GM19240 (cell line): ENCODE results near the gene ACP4.

Experiments used
- DNase-seq: peaks from one replicate; pipeline ENCODE4 v3.0.0; 2011; ENCODE audit warnings: low spot score; ENCODE audit not compliant: insufficient read length

Gene ACP4

GRCh38 chr19:50821248-50821612, 31.0 kb downstream of the ACP4 start:
- DNase-seq = no peak

GRCh38 chr19:50821622-50822021, 31.4 kb downstream of the ACP4 start:
- DNase-seq = no peak

- no peak for DNase-seq
Measured at GRCh38 chr19:50822661-50823208, 32.5 kb downstream of the ACP4 start.

- no peak for DNase-seq
Measured at GRCh38 chr19:50823389-50824042, 33.3 kb downstream of the ACP4 start, which contains the start of gene KLK1. Gene KLK1 (minus strand): TSS chr19:50823787. CDS start chr19:50823748, 39 bp downstream.

GRCh38 chr19:50826492-50827240, 36.5 kb downstream of the ACP4 start:
- DNase-seq = no peak

- DNase-seq = no peak
Measured at GRCh38 chr19:50827476-50827875, 37.3 kb downstream of the ACP4 start.

- no peak for DNase-seq
Measured at GRCh38 chr19:50829801-50830200, 39.6 kb downstream of the ACP4 start.

GRCh38 chr19:50830266-50831025, 40.2 kb downstream of the ACP4 start:
- DNase-seq = no peak

- DNase-seq = no peak
Measured at GRCh38 chr19:50831026-50831396, 40.8 kb downstream of the ACP4 start.

- no peak for DNase-seq
Measured at GRCh38 chr19:50832666-50833065, 42.5 kb downstream of the ACP4 start.

- DNase-seq = no peak
Measured at GRCh38 chr19:50833117-50833801, 43.0 kb downstream of the ACP4 start, which contains the start of gene KLK15. Gene KLK15 (minus strand): TSS chr19:50833574. CDS start chr19:50831492, 2,082 bp downstream.

- no peak for DNase-seq
Measured at GRCh38 chr19:50833802-50834167, 43.6 kb downstream of the ACP4 start.

- no peak for DNase-seq
Measured at GRCh38 chr19:50835103-50835784, 45.0 kb downstream of the ACP4 start.

GRCh38 chr19:50835785-50836542, 45.7 kb downstream of the ACP4 start:
- DNase-seq = peak; percentile 83

GRCh38 chr19:50836543-50837195, 46.5 kb downstream of the ACP4 start:
- DNase-seq = no peak

GRCh38 chr19:50837300-50837699, 47.1 kb downstream of the ACP4 start:
- no peak for DNase-seq

- no peak for DNase-seq
Measured at GRCh38 chr19:50838239-50838638, 48.0 kb downstream of the ACP4 start.

- no peak for DNase-seq
Measured at GRCh38 chr19:50839712-50840655, 49.8 kb downstream of the ACP4 start.
